Islet of Langerhans (tissue), 1 donor: ENCODE results near the gene FAM117A.
A peak's percentile ranks its signal among the peaks of the same experiment; 100 is the strongest.

Source experiments
- FAIRE-seq: peaks from one replicate; lab custom pipeline; 2011; peaks lifted over from hg19 to GRCh38; lab: Jason Lieb, UNC

The FAM117A gene, protein sequence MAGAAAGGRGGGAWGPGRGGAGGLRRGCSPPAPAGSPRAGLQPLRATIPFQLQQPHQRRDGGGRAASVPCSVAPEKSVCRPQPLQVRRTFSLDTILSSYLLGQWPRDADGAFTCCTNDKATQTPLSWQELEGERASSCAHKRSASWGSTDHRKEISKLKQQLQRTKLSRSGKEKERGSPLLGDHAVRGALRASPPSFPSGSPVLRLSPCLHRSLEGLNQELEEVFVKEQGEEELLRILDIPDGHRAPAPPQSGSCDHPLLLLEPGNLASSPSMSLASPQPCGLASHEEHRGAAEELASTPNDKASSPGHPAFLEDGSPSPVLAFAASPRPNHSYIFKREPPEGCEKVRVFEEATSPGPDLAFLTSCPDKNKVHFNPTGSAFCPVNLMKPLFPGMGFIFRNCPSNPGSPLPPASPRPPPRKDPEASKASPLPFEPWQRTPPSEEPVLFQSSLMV

DNA sequence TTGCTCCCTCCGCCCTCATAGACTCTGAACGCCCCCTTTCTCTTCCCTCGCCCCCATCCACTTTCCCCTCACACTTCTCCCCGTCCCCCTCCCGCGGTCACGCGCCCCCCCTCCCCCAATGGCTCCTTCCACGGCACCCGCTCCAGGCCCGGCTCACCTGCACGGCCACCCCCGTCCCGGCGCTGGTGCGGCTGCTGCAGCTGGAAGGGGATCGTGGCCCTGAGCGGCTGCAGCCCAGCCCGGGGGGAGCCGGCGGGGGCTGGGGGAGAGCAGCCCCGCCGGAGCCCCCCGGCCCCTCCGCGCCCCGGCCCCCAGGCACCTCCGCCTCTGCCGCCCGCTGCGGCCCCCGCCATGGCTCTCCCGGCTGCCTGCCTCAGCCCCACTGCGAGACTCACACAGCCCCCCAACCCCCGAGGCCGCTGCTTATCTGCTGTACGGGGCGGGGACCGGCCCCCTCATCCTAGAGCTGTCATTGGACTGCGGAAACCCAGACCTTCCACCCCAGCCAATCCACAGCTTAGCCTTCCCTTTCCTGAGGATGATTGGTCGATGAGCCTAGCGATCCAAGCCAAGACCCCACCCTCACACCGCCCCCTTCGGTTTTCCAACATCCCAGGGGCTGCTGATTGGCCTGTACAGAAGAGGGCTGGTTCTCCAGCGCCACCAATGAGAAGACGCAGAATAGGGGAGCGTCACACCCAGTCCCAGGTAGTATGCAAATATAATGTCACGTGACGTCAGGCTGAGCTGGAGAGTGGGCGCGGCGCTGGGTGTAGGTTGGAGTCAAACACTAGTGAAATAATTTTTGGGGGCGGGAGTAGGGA lies at the start of gene FAM117A:
Gene FAM117A, minus strand, starts transcription at position 397 of the 824 bp plus-strand sequence. Its CDS starts 44 bp downstream, at position 353.
- FAIRE-seq = peak; percentile 97

DNA sequence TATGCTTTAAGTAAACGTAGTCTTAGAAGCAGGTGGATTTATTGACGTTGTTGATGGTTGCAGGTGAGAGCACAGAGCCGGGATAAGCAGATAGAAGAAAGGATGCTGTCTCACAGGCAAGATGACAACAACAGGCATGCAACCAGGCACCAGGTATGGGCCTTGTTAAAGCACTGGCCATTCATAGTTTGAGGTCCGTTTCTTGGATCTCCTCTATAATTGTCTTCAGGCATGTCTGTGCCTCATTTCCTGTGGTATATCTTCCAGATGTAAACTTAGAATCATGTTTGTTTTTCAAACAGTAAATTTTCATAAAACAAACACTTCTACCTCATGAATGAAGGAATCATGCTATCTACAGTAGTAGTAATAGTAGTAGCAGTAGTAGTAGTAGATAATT lies 45.1 kb upstream of the FAM117A start:
- FAIRE-seq = no peak

DNA sequence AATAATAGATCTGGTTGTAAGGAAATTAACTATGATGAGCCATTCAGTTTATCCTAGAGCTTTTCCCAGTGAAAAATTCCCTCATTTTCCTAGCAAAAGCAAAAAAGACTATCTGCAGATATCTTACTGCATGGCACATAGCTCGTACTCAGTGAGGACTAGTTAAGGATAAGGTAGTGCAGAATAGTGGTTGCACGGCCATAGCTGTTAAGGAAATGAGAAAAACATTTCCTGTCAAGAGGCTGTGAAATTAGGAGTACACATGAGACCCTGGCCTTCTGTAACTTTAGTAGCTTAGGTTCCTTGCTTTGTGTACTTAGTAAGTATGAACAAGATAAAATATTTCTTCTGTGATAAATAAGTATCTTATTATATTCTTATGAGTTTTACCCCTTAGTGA lies 34.8 kb upstream of the FAM117A start:
- no peak for FAIRE-seq

DNA sequence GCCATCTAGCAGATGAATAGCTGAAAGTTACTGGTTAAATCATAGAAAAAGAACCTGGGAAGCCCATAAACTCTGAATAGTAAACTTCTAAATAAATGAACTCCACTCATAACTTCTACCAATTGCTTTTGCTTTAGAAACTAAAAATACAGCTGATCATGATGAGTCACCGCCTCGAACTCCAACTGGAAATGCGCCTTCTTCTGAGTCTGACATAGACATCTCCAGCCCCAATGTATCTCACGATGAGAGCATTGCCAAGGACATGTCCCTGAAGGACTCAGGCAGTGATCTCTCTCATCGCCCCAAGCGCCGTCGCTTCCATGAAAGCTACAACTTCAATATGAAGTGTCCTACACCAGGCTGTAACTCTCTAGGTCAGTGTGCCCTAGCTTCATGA lies 34.3 kb upstream of the FAM117A start:
- FAIRE-seq = no peak

DNA sequence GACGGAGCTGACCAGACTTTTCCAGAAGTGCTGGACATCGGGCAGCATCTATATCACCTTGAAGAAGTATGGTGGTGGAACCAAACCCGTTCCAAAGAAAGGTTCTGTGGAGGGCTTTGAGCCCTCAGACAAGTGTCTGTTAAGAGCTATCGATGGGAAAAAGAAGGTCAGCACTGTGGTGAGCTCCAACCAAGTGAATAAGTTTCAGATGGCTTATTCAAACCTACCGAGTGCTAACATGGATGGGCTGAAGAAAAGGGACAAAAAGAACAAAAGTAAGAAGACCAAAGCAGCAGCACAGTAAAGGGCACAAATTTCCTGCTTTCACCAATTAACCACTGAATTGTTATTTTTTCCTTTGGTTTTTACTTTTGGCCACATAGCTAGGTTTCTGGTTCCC lies 31.4 kb upstream of the FAM117A start:
- no peak for FAIRE-seq

DNA sequence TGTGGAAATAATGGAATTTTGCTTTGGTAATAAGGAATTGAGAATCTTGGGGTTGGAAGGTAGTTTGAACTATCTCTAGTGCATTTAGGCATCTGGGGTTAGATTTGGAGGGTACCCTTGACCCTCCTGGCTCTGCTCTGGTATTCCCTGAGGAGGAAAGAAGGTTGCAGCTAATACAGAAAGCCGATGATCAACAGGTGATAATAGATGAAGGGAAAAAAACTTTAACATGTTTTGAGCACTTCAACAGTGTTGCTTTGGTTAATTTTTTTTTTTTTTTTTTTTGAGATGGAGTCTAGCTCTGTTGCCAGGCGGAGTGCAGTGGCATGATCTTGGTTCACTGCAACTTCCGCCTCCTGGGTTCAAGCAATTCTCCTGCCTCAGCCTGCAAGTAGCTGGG lies 29.4 kb upstream of the FAM117A start:
- no peak for FAIRE-seq

DNA sequence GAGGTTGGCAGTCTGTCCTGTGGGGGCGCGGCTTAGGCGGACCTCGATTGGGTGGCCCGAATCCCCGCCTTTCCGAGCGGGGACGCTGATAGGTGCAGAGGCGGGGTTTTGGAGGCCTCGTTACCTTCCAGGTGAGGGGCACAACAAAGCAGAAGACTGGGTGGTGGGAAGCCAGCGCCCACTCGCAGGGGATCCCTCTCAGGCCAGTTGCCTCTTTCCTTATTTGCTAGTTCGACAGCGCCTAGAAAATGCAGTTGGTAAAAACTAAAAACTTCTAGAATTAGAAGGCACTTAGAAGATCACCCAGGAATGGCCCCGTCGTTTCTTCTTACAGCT lies 25.3 kb upstream of the FAM117A start:
- no peak for FAIRE-seq

DNA sequence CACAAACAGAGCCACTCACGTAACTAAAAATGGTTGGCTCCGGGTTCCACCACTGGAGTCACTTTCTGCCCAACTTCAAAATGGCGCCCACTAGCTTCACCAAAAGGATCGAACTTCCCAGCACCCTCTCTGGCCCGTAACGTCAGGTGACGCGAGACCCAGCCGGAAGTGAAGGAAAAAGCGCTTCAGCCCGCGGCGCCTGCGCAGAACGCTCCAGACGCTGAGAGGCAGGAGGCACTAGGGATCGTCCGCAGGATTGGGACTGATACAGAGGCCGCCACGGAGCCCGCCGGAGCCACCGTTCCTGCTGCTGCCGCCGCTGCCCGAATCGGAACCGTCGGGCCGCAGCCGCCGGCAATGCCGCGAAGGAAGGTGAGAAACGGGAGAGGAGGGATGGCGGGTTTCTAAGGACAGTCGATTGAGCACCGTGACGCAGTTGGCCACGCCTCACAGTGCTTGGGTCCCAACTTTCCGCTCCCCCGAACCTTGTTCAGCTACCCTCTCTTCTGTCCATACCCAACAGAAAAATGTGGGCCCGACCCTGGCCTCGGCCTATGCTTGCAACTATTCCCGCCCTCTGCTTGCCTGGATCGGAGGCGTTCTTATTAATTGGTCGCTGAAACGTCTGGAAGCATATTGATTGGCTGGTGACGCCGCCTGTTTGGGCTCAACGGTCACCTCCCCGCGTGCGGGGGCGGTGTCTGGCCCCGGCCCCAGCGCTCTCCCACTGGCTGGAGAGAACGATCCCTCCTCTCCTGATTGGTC lies 24.7 kb upstream of the FAM117A start, which contains the start of gene KAT7:
Gene KAT7, plus strand, starts transcription at position 204 of the 765 bp plus-strand sequence. Its CDS starts 154 bp downstream, at position 358.
- FAIRE-seq = peak; percentile 94

DNA sequence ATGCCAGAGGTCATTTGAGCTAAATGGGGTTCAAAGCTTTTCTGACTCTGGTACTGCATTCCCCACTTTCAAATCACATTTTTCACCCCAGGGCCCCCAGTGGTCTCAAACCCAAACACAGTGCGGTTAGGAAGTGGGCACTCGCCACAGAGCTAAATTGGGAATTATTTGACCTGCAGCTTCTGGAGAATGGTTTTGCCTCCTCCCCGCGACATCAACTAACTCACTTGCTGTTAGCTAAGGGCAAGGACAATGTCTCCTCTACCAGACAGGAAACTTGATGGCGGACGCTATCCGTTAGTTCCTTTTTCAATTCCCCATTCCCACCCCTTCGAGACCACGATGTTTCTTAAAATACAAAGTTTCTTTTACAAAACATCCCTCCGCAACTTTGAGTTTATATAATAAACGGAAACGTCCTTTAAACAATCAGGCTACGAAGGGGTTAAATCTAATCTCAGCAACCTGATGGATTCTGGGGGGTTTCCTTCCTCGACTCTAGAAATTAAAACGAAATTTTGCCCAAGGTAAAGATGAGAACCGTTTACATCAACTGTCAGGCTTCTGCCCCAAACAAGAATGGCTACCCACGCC lies 24.1 kb upstream of the FAM117A start:
- no peak for FAIRE-seq

DNA sequence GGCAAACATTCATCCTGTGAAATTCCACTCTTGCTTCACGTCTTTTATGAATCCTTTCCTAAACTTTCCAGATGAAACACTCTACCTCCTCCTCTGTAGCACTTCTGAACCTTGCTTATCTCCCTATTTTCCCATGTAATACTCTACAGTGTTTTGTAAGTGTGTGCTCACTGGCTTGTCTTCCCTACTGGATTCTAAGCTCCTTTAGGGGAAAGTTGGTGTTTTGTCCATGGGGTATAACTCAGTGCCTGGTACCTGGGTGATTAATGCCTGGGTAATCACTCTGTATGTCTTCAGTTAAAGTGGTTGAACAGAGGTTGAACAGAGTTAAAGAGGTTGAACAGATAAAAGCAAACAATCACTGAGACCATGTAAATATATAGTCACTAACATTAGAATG lies 20.7 kb upstream of the FAM117A start:
- FAIRE-seq = no peak

DNA sequence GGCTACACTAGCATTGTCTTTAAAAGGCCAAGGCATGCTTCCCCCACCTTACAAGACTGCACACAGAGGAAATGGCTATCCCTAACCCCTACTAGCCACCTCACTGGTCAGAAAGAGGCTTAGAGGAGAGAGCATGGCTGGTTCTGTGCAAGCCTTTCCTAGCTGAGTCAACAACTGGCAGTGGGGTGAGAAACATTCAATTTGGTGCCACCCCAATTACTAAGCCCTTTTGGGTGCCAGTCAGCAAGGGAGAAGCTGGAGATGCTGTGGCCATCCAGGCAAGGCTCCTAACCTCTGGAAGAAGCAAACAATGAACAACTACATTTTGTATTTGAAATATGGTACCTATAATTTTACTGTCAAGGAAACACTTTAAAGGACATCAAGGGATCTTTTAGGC lies 19.9 kb upstream of the FAM117A start:
- FAIRE-seq = no peak

DNA sequence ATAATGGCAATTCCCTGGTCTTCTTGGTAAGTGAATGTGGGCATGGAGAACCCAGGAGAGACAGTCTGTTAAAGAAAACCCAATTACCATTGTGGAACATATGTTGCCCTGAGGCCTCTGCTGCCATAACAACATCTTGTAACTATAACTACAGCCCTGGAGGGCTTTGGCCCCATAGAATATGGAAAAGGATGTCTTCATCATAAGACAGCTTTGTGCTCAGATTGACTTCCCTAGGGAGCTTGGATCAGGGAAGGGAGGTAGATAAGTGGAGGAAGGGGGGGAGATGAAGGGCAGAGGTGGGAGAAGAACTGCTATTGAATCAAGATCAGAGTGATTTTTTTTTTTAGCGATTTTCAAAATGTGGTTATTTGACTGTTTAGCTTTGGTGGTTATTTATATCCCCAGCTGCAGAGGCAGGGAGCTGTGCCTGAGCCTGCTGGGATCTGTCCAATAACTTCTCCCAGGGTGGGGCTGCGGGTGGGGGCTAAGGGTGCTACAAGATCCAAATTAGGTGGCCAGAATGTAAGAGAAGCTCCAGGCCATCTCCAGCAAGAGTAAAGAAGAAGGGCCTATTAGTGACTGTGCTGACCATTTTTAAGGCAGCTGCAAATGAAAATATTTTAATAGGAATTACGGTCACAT lies 19.3 kb upstream of the FAM117A start:
- no peak for FAIRE-seq

DNA sequence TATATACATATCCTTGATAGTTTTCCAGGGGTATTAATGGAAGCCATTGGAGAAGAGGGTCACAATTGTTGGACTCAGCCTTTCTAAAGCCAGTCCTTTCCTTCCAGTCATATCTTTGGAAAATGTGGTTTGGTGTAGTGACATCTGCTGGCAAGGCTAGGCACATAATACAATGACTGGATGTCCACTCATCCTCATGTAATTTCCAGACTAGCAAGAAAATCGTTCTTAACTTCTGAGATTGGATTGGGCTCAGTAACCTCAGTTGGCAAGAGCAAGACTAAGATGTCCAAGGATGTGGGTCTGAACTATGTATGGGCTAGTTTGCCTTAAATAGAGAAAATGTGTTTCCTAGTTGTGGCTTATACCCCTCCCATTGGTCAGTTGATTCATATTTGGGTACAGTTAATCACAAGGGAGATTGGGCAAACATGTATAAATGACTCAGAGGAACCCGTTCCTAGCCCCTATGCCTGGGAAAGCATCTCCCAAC lies 15.9 kb upstream of the FAM117A start:
- peak; percentile 99 for FAIRE-seq

DNA sequence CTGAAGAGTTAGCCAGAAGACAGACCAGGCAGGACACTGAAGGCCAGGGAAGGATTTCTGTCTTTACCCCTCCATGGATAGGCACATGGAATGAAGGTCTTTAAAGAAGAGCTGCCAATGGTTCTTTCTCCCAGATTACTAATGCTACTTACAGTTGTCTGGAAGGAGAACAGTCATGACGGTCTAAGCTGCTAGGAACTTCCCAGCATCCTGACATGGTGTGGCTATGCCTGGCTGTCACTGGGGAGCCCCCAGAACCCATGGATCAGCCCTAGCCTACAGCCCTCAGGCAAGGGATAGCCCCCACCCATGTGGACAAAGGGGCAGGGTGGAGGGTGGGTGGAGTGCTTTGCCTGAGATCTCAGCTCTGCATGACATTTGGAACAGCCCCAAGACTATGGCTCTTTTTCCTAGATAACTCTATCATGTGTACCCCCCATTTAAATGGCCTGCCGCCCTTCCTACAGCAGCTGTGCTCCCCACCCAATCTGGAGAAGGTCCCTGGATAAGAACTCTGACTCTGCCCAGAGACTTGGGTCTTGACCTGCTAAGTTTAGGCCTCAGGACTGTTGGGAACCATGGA lies 15.3 kb upstream of the FAM117A start:
- FAIRE-seq = no peak

DNA sequence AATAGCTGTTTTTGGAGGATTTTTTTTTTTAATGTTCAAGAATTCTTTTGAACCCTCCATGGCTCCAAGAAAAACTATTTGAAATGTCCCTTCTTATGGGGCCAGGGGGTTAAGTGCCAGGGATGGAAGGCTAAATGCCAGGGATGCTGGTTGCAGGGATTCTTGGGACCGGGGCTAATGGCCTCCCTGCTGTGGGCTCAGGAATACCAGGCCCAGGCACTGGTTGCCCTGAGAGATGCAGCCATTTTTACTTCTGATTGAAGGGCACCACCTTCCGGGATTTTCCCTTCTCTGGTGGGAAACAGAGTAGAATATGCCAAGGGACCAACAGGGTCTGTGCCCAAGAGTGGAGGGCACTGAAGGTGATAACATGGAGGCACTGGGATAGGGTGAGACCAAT lies 13.6 kb upstream of the FAM117A start:
- no peak for FAIRE-seq

DNA sequence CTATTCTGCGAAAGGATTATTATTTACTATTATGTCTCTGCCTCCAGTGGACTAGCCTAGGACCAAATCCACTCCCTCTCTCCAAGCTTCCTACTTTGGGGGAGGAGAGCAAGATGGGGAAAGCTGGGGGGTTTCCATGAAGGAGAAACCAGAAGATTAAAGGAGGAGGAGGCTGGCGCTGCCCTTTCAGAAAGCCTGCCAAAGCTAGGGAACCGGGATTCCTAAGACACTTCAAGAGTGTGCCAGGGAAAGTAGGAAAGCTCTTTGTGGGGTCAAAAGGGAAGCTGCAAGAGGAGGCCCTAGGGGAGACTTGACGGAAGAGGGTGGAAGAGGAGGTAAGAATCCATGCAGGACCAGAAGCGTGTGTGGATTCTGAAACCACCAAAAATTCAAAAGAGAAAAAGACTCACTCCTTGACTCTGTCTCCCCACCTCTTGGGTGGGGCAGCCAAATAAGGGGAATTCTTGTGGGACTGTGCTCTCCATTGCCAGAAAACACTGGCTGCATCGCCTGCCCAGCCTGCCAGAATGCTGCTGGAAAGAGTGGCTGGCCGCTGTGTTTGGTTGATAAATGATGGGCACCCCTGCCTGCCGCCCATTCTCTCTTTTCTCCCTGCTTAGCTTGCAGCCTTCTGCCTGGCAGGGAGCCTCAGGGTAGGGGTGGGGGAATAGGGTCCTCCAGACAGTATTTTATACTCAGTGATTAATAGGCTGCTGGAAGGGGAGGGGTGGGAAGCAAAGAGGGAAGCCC lies 12.8 kb upstream of the FAM117A start:
- FAIRE-seq = no peak

DNA sequence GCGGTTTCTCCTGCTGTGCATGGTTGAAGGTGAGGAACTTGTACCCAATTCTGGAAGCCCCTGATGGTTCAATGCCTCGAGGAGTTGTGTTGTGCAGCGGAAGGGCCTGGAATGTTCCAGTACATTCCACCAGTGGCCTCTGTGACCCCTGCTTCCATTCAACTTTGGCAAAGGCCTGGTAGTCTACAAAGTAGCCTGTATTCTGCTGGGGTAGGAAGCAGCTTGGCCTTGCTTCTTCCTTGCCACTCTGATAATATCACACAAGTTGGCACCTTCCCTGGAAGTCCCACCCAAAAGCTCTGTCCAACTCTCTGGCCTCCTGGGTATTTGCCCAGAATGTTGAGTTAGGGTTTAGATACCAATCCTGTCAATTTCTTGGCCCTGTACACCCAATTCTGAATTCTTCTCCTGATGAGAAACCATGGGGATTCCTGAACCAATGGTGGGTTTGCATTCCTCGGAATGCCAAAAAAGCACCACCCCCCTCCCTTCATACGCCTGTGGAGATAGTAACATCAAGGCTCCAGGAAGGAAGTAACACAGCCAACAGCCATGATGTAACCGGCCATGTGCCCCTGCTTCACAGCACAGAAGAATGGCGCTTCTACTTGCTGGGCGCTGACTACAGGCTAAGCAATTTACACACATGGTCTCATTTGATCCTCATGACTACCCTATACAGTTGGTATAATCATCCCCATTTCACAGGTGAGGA lies 11.8 kb upstream of the FAM117A start:
- no peak for FAIRE-seq

DNA sequence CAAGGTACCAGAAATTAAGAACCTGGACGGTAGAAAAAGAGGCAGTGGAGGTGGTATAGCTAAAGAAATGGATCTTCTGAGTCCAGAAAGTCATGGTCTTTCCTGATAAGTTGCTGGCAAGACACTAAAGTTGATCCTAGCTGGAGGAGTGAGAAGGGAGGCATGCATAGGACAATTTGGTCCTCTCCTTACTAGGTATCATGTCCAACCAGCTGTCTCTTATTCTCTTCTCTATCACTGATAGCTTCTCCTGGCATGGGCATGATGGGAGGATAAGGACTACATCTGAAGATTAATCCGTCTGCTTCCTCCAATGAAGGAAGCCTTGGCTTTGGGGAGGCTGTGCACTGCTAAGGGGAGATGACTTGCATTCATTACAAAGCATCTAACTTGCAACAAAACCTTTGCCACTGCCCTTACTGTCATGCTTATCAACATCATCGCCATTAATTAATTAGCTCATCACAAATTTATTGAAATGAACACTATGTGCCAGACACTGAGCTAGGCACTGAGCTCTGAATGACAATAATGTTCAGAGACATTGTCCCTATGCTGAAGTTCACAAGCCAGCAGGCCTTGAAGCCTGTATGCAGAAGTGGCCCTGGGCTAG lies 3.1 kb upstream of the FAM117A start:
- no peak for FAIRE-seq

DNA sequence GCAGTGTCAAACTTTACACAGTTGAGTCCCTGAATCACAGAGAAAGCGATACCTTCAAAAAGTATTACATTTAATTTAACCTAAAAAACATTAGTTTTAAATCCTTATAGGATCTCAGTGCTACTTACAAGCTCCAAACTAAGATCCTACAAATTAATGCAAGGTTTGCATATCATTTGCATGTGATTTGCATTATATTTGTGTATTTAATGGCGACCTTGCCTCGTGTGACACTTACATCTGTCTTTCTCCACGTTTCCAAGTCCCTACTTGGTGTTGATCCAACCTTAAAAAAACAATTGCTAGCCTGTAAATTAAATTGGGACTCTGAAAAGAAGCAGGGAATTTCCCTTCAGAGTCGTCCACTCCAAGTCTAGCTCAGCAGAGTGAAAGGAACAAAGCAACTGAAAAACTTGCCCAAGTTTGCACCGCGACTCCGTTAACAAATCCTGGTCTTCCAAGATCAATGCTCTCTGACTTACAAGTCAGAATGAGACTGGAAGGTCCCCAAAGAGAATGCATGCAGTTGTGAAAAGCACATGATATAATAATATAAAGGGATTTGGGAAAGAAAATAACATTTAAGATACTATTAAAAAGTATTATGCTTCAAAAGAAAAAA lies 739 bp upstream of the FAM117A start:
- no peak for FAIRE-seq
